Naive B cell (primary cell): Measurements from ENCODE around the gene FOSL1. TPM values are rescaled to one million over a fixed set of nuclear protein-coding genes. Genes with fewer than 3 reads are reported as not detected.

Source experiments
- ATAC-seq, 2 donors: fragments of 150-1000 bp; cut with Tn5 transposase; 2 replicates each; pipeline ENCODE4 v1.10.0; 2021; ENCODE audit warnings: low read depth in 2 of 2, mild to moderate bottlenecking in 2 of 2, moderate library complexity in 2 of 2
- DNase-seq: peaks from one replicate; pipeline ENCODE4 v3.0.0; 2022
- H3K27ac Mint-ChIP-seq, 6 donors: one replicate each; pipeline ENCODE4 v1.8.0; 2020 to 2022; ENCODE audit warnings: mild to moderate bottlenecking in 6 of 6, mixed read lengths in 6 of 6, moderate library complexity in 5 of 6, inconsistent platforms in 2 of 6
- H3K27me3 Mint-ChIP-seq, 3 donors: one replicate each; pipeline ENCODE4 v1.8.0; 2021 to 2022; ENCODE audit warnings: mixed read lengths in 3 of 3, mild to moderate bottlenecking in 1 of 3
- H3K36me3 Mint-ChIP-seq, 2 donors: one replicate each; pipeline ENCODE4 v1.8.0; 2020 to 2022; ENCODE audit warnings: mixed read lengths in 2 of 2, inconsistent platforms in 1 of 2, mild to moderate bottlenecking in 1 of 2
- H3K4me1 Mint-ChIP-seq, 3 donors: one replicate each; pipeline ENCODE4 v1.8.0; 2020 to 2022; ENCODE audit warnings: mixed read lengths in 3 of 3, inconsistent platforms in 1 of 3, mild to moderate bottlenecking in 1 of 3, moderate library complexity in 1 of 3
- H3K4me3 Mint-ChIP-seq, 8 donors: one replicate each; pipeline ENCODE4 v1.8.0; 2020 to 2022; ENCODE audit warnings: mild to moderate bottlenecking in 8 of 8, mixed read lengths in 8 of 8, moderate library complexity in 8 of 8, inconsistent platforms in 2 of 8
- H3K9me3 Mint-ChIP-seq, 7 donors: one replicate each; pipeline ENCODE4 v1.8.0; 2020 to 2022; ENCODE audit warnings: mixed read lengths in 7 of 7, mild to moderate bottlenecking in 5 of 7, inconsistent platforms in 2 of 7, moderate library complexity in 1 of 7
- polyA plus RNA-seq, 6 donors: library from polyadenylated mRNA; unstranded; fragments of 300-500 nt; fragmentation: Illumina TruSeq; gene quantifications; one replicate each; pipeline ENCODE4 v1.2.3, GENCODE V29; 2021; ENCODE audit warnings: low read depth in 6 of 6

Gene FOSL1
- under 1 TPM in 3 of 6 donors, not detected in 3; 0.25 to 0.34 (median 0.27) TPM for polyA plus RNA-seq

DNA sequence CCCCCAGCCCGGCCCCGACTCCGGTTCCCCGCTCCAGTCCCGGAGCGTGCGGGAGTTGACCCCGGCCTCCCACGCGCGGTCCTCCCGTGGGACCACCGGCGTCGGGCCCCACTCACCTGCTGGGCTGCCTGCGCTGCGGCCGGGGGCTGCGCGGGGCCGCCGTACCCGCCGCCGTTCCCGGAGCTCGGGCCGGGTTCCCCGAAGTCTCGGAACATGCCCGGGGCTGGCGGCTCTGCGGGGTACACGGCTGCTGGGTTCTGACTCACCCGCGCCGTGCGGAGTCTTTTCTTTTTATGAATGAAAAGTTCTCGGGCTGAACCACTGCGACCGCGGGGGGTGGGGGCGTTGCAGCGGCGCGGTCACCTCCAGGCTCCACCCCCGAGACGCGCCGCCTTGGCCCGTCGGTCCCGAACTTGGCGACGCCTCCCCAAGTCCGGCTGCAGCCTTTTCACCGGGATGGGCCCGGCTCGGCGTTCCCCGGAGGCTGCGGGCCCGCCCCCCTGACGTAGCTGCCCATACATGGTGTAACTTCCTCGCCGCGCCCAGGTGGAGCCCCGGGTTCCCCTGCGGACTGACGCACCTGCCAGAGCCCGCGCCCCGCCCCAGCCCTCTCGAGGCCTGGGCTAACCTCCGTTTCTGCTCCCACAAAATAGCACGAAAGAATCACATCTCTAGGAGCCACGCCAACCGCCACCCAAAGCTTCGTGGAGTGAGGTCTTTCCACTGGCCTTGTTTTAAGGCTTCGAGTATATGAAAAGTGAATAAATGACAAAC is at the start of gene FOSL1:
FOSL1 (minus strand) TSS at position 264 of the 774 bp plus-strand sequence; CDS start at position 215, 49 bp downstream.
- Mint-ChIP-seq H3K4me3 (peak within 1 kb of the TSS; percentile 57 to 85 (median 74)), H3K9me3 (no peaks in the 10 kb centered on the region), H3K27me3 (peaks cover 0 to 25% (median 11%) of the 10 kb centered on the region in 3 donors), H3K36me3 (no peaks in the 10 kb centered on the region), H3K27ac (peak within 1 kb of the TSS; percentile 80 to 94 (median 90)), H3K4me1 (peaks cover 3 to 17% (median 6%) of the 10 kb centered on the region in 3 donors)
- DNase-seq (peak; percentile 93), ATAC-seq (peak; percentile 97)

DNA sequence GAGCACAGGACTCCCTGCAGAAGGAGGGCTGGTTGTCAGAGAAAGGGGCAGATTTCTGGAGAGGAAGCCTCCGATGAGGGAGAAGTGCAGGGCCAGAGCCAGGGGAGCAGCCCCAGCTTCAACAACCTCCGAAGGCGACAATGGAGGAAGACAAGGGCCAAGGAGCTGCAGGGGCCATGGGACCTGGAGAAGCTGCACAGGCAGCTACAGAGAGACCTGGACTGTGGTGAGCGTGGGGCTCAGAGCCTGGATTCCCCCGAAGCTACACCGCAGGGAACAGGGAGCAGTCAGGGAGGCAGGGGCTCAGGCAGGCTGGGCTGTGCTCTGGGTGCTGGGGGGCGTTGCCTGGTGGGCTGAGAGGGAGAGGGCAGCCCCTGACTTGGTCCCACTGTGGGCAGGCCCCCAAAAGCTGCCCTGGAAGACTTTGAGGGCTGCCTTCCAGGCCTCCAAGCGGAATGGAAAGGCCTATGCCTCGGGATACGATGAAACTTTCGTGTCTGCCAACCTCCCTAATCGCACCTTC is 47.5 kb upstream of the FOSL1 start:
- ATAC-seq (no peak), DNase-seq (no peak)
- H3K27me3 Mint-ChIP-seq = peaks cover 0 to 15% (median 4%) of the 10 kb centered on the region in 3 donors
- H3K27ac Mint-ChIP-seq = no peak overlapping the region
- no peaks in the 10 kb centered on the region for H3K36me3 Mint-ChIP-seq
- no peaks in the 10 kb centered on the region for H3K9me3 Mint-ChIP-seq
- H3K4me1 Mint-ChIP-seq = no peaks in the 10 kb centered on the region
- H3K4me3 Mint-ChIP-seq = no peak overlapping the region

DNA sequence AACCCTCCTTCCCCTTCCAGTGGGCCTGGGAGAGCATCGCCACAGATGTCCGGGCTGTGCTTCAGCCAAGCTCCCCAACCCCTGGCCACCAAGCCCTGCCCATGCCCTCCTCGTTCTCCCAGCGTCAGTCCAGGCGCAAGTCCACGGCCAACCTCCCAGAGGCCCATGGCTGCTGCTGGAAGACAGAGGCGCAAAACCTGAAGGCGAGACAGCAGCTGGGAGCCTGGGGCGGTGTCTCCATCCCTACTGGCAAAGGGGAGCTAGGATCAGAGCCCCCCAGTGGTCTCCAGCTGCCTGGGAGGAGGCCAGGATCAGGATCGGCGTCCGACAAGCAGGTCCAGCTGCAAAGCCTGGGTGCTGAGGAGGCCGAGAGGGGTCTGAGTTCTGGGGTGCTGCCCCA is 46.9 kb upstream of the FOSL1 start:
- ATAC-seq (no peak), DNase-seq (no peak)
- Mint-ChIP-seq H3K4me1 (peaks cover 0 to 2% (median 0%) of the 10 kb centered on the region in 3 donors), H3K4me3 (no peak overlapping the region), H3K27ac (no peak overlapping the region), H3K36me3 (no peaks in the 10 kb centered on the region), H3K27me3 (peaks cover 0 to 15% (median 4%) of the 10 kb centered on the region in 3 donors), H3K9me3 (no peaks in the 10 kb centered on the region)

DNA sequence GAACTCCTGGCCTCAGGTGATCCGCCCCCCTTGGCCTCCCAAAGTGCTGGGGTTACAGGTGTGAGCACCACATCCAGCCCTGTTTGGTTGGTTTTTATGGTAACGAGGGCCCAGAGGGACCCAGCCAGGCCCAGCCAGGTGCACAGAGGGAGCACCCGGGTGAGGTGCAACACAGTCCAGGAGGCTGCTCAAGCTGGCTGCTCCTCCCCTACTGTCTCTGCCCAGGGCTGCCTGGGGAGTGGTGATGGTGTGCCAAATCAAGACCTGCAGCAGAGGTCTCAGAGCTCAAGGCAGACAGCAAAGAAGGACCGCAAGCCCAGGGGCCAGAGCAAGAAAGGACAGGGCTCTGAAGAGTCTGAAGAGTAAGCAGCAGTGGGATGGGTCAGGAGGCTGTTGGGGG is 46.5 kb upstream of the FOSL1 start:
- H3K36me3 Mint-ChIP-seq = no peaks in the 10 kb centered on the region
- no peaks in the 10 kb centered on the region for H3K9me3 Mint-ChIP-seq
- H3K4me3 Mint-ChIP-seq = no peak overlapping the region
- no peak for DNase-seq
- no peak overlapping the region for H3K27ac Mint-ChIP-seq
- peaks cover under 1 to 3% (median 2%) of the 10 kb centered on the region in 3 donors for H3K4me1 Mint-ChIP-seq
- H3K27me3 Mint-ChIP-seq = peaks cover 0 to 15% (median 4%) of the 10 kb centered on the region in 3 donors
- ATAC-seq = no peak

DNA sequence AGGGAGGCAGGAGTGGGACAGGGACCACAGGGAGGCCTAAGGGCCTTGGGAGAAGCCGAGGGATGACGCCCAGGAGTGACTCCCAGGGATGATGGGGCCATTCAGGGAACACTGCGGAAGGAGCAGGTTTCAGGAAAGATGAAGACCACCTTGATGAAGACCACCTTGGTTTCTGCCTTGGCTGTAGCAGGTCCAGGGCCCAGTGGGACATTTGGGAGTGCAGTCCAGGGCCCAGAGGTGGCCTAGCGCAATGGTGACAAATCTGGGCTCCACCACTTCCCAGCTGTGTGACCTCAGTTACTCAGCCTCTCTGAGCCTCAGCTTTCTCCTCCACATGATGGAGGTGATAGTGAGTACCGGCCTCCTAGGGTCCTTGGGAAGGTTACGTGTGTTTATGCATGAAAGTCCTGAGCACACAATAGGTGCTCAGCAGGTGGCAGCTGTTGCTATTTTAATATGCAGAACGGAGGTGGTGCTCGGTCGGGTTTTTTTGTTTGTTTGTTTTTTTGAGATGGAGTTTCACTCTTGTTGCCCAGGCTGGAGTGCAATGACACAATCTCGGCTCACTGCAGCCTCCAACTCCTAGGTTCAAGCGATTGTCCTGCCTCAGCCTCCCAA is 45.9 kb upstream of the FOSL1 start:
- no peak for DNase-seq
- no peaks in the 10 kb centered on the region for H3K9me3 Mint-ChIP-seq
- no peak for ATAC-seq
- H3K27me3 Mint-ChIP-seq = peaks cover 0 to 15% (median 3%) of the 10 kb centered on the region in 3 donors
- peaks cover 6 to 9% (median 8%) of the 10 kb centered on the region in 3 donors for H3K4me1 Mint-ChIP-seq
- no peak overlapping the region for H3K27ac Mint-ChIP-seq
- H3K4me3 Mint-ChIP-seq = no peak overlapping the region
- no peaks in the 10 kb centered on the region for H3K36me3 Mint-ChIP-seq

DNA sequence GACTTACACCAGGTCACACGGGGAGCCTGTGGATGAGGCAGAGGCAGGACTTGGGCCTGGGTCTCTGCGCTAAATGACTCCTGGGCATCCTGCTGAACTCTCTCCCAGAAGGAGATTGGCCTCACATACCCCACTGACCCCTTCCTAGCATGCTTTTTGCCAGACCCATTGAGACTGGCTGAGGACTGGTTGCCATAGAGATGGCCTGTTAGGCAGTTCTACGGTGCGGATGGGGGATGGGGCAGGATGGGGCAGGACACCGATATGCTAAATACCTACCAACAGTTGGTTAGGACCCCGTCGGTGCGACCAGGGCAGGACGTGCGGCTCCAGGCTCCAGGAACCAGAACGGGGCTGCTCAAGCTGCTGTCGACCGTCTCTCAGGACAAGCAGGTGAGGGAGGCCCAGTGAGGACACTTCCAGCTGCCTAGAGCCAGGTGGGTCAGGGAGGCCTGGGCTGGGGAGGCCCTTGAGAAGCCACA is 45.3 kb upstream of the FOSL1 start, which contains the start of gene TSGA10IP:
TSGA10IP (plus strand) TSS at position 51 of the 482 bp plus-strand sequence; CDS start at position 247, 196 bp downstream.
- ATAC-seq (no peak), DNase-seq (no peak)
- Mint-ChIP-seq H3K27ac (peak within 1 kb of the TSS in 1 of 6 donors; percentile 44), H3K36me3 (no peaks in the 10 kb centered on the region), H3K27me3 (peaks cover 0 to 15% (median 0%) of the 10 kb centered on the region in 3 donors), H3K4me1 (peaks cover 7 to 15% (median 9%) of the 10 kb centered on the region in 3 donors), H3K9me3 (no peaks in the 10 kb centered on the region), H3K4me3 (no peak within 1 kb of the TSS)

DNA sequence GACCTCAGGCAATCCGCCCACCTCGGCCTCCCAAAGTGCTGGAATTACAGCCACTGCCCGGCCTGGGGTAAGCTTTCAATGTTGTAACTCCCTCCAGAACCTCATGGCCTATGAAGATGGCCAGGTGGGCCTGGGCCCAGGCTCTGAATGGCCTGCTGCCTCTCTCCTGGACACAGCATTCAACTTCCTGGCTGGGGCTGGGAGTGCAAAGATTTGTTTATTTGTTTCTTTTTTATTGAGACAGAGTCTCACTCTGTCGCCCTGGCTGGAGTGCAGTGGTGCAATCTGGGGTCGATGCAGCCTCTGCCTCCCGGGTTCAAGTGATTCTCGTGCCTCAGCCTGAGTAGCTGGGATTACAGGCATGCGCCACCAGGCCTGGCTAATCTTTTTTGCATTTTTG is 44.6 kb upstream of the FOSL1 start:
- DNase-seq = no peak
- peaks cover 0 to 15% (median 0%) of the 10 kb centered on the region in 3 donors for H3K27me3 Mint-ChIP-seq
- no peaks in the 10 kb centered on the region for H3K9me3 Mint-ChIP-seq

DNA sequence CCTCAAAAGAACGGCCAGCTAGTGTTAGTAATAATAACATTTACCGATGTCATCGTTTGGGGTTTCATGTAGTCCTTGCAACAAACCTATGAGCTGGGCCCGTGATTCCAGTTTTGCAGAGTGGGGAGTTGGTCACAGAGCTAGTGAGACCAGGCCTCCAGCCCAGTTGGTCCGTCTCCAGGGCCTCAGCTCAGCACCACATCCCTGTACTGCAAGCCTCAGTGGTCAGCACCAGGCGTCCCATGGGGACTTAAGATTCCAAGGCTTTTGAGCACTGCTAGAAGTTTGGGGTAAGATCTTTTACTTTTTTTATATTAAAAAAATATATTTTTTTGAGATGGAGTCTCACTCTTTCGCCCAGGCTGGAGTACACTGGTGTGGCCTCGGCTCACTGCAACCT is 44.0 kb upstream of the FOSL1 start:
- no peak for DNase-seq
- peaks cover 0 to 15% (median 0%) of the 10 kb centered on the region in 3 donors for H3K27me3 Mint-ChIP-seq
- H3K9me3 Mint-ChIP-seq = no peaks in the 10 kb centered on the region
- no peak overlapping the region for H3K27ac Mint-ChIP-seq
- no peak overlapping the region for H3K4me3 Mint-ChIP-seq
- no peak for ATAC-seq
- H3K36me3 Mint-ChIP-seq = no peaks in the 10 kb centered on the region
- H3K4me1 Mint-ChIP-seq = peaks cover 7 to 18% (median 9%) of the 10 kb centered on the region in 3 donors

More for the DNA sequence above, 44.6 kb upstream of the FOSL1 start:
- peaks cover 7 to 18% (median 9%) of the 10 kb centered on the region in 3 donors for H3K4me1 Mint-ChIP-seq
- no peak overlapping the region for H3K4me3 Mint-ChIP-seq
- ATAC-seq = no peak
- no peaks in the 10 kb centered on the region for H3K36me3 Mint-ChIP-seq
- peak overlapping the region in 1 of 6 donors; percentile 44 for H3K27ac Mint-ChIP-seq

DNA sequence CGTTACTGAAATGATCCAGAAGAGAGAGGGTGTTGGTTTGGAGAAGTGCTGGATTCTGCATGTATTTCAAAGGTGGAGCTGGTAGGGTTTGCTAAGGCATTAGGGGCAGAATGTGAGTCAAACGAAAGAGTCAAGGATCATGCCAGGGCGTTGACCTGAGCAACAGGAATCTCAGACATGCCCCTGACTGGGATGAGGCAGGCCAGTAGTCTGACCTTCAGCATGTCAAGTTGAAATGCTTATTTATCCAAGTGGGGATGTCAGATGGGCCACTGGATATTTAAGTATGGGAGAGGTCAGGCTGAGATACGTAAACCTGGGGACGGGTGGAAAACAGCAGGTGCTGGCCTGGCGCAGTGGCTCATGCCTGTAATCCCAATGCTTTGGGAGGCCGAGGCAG is 42.3 kb upstream of the FOSL1 start:
- Mint-ChIP-seq H3K4me1 (peaks cover 7 to 18% (median 9%) of the 10 kb centered on the region in 3 donors), H3K4me3 (no peak overlapping the region), H3K27me3 (peaks cover 0 to 8% (median 0%) of the 10 kb centered on the region in 3 donors), H3K9me3 (no peaks in the 10 kb centered on the region), H3K36me3 (no peaks in the 10 kb centered on the region), H3K27ac (no peak overlapping the region)
- no peak for DNase-seq
- ATAC-seq = no peak

DNA sequence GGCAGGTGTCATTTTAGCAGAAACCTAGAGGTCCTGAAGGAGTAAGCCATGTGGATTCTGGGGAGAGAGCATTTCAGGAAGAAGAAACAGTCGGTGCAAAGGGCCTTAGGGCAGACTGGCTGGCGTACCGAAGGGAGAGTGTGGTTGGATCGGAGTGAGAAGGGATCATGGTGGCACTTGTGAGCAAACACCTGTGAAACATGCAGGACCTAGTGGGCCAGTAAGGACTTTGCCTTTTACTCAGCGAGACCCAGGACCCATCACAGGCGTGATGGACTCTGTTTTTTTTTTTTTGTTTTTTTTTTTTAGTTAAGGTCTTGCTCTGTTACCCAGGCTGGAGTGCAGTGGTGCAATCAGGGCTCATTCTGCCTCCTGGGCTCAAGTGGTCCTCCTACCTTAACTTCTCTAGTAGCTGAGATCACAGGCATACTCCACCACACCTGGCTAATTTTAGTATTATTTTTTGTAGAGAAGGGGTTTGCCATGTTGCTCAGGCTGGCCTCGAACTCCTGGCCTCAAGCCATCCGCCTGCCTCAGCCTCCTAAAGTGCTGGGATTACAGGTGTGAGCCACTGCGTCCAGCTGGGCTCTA is 41.6 kb upstream of the FOSL1 start:
- no peaks in the 10 kb centered on the region for H3K9me3 Mint-ChIP-seq
- H3K27me3 Mint-ChIP-seq = peaks cover 0 to 8% (median 0%) of the 10 kb centered on the region in 3 donors
- peaks cover 7 to 18% (median 9%) of the 10 kb centered on the region in 3 donors for H3K4me1 Mint-ChIP-seq
- no peaks in the 10 kb centered on the region for H3K36me3 Mint-ChIP-seq
- ATAC-seq = no peak
- peak overlapping the region in 3 of 6 donors; percentile 27 to 57 (median 29) for H3K27ac Mint-ChIP-seq
- H3K4me3 Mint-ChIP-seq = peak overlapping the region in 1 of 8 donors; percentile 11
- no peak for DNase-seq

DNA sequence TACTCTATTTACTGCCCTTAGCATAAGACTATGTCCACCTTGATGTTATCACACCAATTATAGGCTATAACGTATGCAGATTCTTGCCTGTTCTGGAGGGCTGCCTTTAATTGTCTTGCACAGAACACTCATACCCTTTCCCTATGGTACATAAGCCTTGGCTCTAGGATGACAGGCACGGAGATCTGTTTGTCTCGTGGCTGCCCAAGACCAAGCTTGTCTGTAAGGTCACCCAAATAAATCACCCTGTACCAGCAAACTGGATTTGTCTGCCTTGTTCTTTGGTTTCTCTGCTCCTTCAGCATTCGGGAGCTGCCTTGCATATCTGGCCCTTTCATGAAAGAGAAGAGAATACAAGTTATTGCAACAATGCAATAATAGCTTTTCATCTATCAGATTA is 37.6 kb upstream of the FOSL1 start:
- Mint-ChIP-seq H3K9me3 (no peaks in the 10 kb centered on the region), H3K36me3 (no peaks in the 10 kb centered on the region), H3K27me3 (peaks cover 0 to 8% (median 0%) of the 10 kb centered on the region in 3 donors), H3K27ac (no peak overlapping the region), H3K4me1 (peaks cover 7 to 18% (median 9%) of the 10 kb centered on the region in 3 donors), H3K4me3 (no peak overlapping the region)
- DNase-seq (no peak), ATAC-seq (no peak)

DNA sequence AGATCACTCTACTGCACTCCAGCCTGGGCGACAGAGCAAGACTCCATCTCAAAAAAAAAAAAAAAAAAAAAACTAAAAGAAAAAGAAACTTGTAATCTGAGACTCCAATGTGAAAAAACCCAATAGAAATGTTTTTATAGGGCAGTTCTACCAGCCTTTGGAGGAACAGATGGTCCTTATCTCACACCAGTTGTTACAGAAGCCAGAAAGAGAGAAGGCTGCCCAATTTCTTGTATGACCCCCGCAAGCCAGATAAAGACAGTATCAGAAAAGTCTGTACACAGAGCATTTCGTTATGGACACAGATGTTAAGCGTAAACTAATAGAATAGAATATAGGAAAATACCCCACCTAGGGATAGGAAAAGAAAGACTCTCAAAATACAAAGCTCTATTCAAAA is 33.8 kb upstream of the FOSL1 start:
- H3K27ac Mint-ChIP-seq = no peak overlapping the region
- no peak overlapping the region for H3K4me3 Mint-ChIP-seq
- DNase-seq = no peak
- H3K36me3 Mint-ChIP-seq = no peaks in the 10 kb centered on the region
- H3K9me3 Mint-ChIP-seq = no peaks in the 10 kb centered on the region
- peaks cover 2 to 3% (median 3%) of the 10 kb centered on the region in 3 donors for H3K4me1 Mint-ChIP-seq
- ATAC-seq = no peak
- peaks cover 0 to 8% (median 0%) of the 10 kb centered on the region in 3 donors for H3K27me3 Mint-ChIP-seq

DNA sequence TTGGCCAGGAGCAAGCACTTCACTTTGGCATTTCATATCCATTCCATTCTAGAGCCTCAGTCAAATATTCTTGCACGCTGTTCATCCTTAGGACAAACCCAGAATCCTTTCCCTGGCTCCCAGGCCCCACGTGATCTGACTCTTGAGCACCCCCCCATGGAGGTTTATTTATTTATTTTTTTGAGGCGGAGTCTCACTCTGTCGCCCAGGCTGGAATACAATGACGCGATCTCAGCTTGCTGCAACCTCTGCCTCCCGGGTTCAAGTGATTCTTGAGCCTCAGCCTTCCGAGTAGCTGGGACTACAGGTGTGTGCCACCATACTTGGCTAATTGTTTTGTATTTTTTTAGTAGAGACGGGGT is 32.4 kb upstream of the FOSL1 start:
- Mint-ChIP-seq H3K9me3 (no peaks in the 10 kb centered on the region), H3K36me3 (no peaks in the 10 kb centered on the region), H3K4me3 (no peak overlapping the region), H3K27ac (no peak overlapping the region), H3K27me3 (peaks cover 0 to 5% (median 0%) of the 10 kb centered on the region in 3 donors), H3K4me1 (peaks cover 16 to 17% (median 17%) of the 10 kb centered on the region in 3 donors)
- no peak for ATAC-seq
- DNase-seq = no peak
